Measurements from ENCODE around the gene GALR1. TPM values are rescaled to one million over a fixed set of nuclear protein-coding genes. Genes with fewer than 3 reads are reported as not detected.

GALR1 gene
- total RNA-seq, 1 experiment from 2014 or later, result not detected

DNA sequence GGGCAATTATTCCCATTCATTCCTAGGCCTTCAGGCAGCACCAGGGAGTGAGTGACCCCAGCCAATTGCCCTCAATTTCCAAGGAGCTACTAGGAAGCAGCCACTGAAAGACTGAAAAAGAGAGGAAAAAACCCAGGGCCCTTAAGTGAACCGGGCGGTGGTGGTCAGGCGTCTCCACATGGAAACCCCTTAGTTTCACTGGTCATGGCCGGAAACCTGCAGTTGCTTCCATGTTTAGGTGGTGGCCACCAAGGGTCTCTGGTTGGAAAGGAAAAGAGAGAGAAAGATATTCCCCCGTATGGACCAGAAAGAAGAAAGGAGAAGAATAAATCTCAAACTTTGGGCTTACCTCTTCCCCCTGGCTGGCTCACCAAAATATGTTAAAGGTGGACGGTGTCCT, 64.9 kb downstream of the GALR1 start:
- DNase-seq, result no peak
- H3K9me3 ChIP-seq, result no peaks in the 10 kb centered on the region
- Mint-ChIP-seq H3K9me3 (ENCODE audit: unreplicated experiment) (no peaks in the 10 kb centered on the region), H3K4me1 (ENCODE audit: low read depth, unreplicated experiment) (no peaks in the 10 kb centered on the region), H3K4me3 (ENCODE audit: unreplicated experiment) (no peak overlapping the region), H3K36me3 (ENCODE audit: insufficient read depth, unreplicated experiment) (no peaks in the 10 kb centered on the region), H3K27ac (ENCODE audit: unreplicated experiment) (no peak overlapping the region), H3K27me3 (ENCODE audit: insufficient read depth, unreplicated experiment) (no peaks in the 10 kb centered on the region)
- H3K27me3 ChIP-seq (replicated peaks; ENCODE audit: control insufficient read depth, insufficient read depth, low read length), result no peaks in the 10 kb centered on the region
- intact Hi-C loops (cut with micrococcal nuclease; ENCODE audit: unreplicated experiment), result no loop called here
- no TSS peak for BruUV-seq (replicated peaks)
- TF ChIP-seq, protein P1, sequence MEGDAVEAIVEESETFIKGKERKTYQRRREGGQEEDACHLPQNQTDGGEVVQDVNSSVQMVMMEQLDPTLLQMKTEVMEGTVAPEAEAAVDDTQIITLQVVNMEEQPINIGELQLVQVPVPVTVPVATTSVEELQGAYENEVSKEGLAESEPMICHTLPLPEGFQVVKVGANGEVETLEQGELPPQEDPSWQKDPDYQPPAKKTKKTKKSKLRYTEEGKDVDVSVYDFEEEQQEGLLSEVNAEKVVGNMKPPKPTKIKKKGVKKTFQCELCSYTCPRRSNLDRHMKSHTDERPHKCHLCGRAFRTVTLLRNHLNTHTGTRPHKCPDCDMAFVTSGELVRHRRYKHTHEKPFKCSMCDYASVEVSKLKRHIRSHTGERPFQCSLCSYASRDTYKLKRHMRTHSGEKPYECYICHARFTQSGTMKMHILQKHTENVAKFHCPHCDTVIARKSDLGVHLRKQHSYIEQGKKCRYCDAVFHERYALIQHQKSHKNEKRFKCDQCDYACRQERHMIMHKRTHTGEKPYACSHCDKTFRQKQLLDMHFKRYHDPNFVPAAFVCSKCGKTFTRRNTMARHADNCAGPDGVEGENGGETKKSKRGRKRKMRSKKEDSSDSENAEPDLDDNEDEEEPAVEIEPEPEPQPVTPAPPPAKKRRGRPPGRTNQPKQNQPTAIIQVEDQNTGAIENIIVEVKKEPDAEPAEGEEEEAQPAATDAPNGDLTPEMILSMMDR (IDR thresholded peaks at IDR 0.05; ENCODE audit: insufficient read depth in 1 of 2, low read depth in 1 of 2, low read length in 1 of 2, severe bottlenecking in 1 of 2, unreplicated experiment in 1 of 2), result no peak
- H3K36me3 ChIP-seq (ENCODE audit: control insufficient read depth, insufficient read depth, low read length), result no peaks in the 10 kb centered on the region
- ChIA-PET POLR2A (no interaction called here), CTCF (no interaction called here)
- H3K4me3 ChIP-seq (ENCODE audit: low read depth, low read length), result no peak overlapping the region
- H3K4me1 ChIP-seq, result no peaks in the 10 kb centered on the region

DNA sequence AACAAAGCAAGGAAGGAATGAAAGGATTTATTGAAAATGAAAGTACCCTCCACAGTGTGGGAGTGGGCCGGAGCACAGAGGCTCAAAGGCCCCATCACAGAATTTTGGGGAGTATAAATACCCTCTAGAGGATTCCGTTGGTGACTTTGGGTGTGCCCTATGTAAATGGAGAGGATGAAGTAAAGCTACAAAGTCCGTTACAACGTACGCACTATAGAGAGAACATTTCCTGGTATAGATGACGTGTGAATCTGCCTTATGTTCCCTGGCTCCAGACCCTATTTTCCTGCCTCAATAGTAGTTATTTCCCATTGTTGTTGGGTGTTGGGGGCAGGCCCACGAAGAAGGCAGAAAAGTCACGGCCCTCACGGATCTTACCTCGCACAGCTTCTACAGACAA, 65.3 kb downstream of the GALR1 start:
- H3K4me1 Mint-ChIP-seq (ENCODE audit: low read depth, unreplicated experiment), result no peaks in the 10 kb centered on the region
- H3K4me3 Mint-ChIP-seq (ENCODE audit: unreplicated experiment), result no peak overlapping the region
- Histone ChIP-seq H3K4me3 (ENCODE audit: low read depth, low read length) (no peak overlapping the region), H3K36me3 (ENCODE audit: control insufficient read depth, insufficient read depth, low read length) (no peaks in the 10 kb centered on the region), H3K4me1 (no peaks in the 10 kb centered on the region), H3K27me3 (replicated peaks; ENCODE audit: control insufficient read depth, insufficient read depth, low read length) (no peaks in the 10 kb centered on the region), H3K9me3 (no peaks in the 10 kb centered on the region)
- CTCF ChIA-PET, result no interaction called here
- DNase-seq, result no peak
- H3K27me3 Mint-ChIP-seq (ENCODE audit: insufficient read depth, unreplicated experiment), result no peaks in the 10 kb centered on the region
- no TSS peak for BruUV-seq (replicated peaks)
- POLR2A ChIA-PET, result no interaction called here
- TF ChIP-seq, protein P1 (IDR thresholded peaks at IDR 0.05; ENCODE audit: insufficient read depth in 1 of 2, low read depth in 1 of 2, low read length in 1 of 2, severe bottlenecking in 1 of 2, unreplicated experiment in 1 of 2), result no peak
- intact Hi-C loops (cut with micrococcal nuclease; ENCODE audit: unreplicated experiment), result no loop called here
- H3K27ac Mint-ChIP-seq (ENCODE audit: unreplicated experiment), result no peak overlapping the region
- H3K36me3 Mint-ChIP-seq (ENCODE audit: insufficient read depth, unreplicated experiment), result no peaks in the 10 kb centered on the region
- H3K9me3 Mint-ChIP-seq (ENCODE audit: unreplicated experiment), result no peaks in the 10 kb centered on the region

DNA sequence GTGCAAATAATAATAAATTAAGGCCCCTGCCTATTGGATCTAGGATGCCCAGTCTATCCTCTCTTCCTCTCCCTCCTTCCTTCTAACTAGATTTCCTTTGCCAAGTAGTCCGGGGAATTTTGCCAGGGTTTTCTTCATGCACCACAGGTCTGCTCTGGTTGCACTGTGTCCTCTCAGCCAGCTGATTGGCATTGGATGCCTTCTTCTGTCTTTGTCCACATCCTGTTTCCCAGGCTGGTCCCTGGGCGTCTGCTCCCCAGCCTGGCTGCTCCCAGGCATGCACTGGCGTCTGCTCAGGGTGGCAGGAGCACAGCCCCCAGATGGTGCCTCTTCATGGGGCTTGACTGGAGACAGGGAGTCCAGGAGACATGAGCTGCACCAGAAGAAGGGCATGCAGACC, 66.4 kb downstream of the GALR1 start:
- H3K36me3 ChIP-seq (ENCODE audit: control insufficient read depth, insufficient read depth, low read length), result no peaks in the 10 kb centered on the region
- no peaks in the 10 kb centered on the region for H3K9me3 ChIP-seq
- Mint-ChIP-seq H3K27me3 (ENCODE audit: insufficient read depth, unreplicated experiment) (no peaks in the 10 kb centered on the region), H3K27ac (ENCODE audit: unreplicated experiment) (no peak overlapping the region), H3K36me3 (ENCODE audit: insufficient read depth, unreplicated experiment) (no peaks in the 10 kb centered on the region), H3K9me3 (ENCODE audit: unreplicated experiment) (no peaks in the 10 kb centered on the region), H3K4me3 (ENCODE audit: unreplicated experiment) (no peak overlapping the region), H3K4me1 (ENCODE audit: low read depth, unreplicated experiment) (no peaks in the 10 kb centered on the region)
- no TSS peak for BruUV-seq (replicated peaks)
- H3K27me3 ChIP-seq (replicated peaks; ENCODE audit: control insufficient read depth, insufficient read depth, low read length), result no peaks in the 10 kb centered on the region
- H3K4me1 ChIP-seq, result no peaks in the 10 kb centered on the region
- CTCF ChIA-PET, result no interaction called here
- intact Hi-C loops (cut with micrococcal nuclease; ENCODE audit: unreplicated experiment), result no loop called here
- DNase-seq, result no peak
- POLR2A ChIA-PET, result no interaction called here
- H3K4me3 ChIP-seq (ENCODE audit: low read depth, low read length), result no peak overlapping the region
- TF ChIP-seq, protein P1 (IDR thresholded peaks at IDR 0.05; ENCODE audit: insufficient read depth in 1 of 2, low read depth in 1 of 2, low read length in 1 of 2, severe bottlenecking in 1 of 2, unreplicated experiment in 1 of 2), result no peak

Data from Caco-2 (cell line).